ENCODE data around the gene ACOT12. TPM values are rescaled to one million over a fixed set of nuclear protein-coding genes. Genes with fewer than 3 reads are reported as not detected.

The ACOT12 gene
- total and polyA plus RNA-seq, 2 of the 13 experiments (the other 11 are each of a cell fraction or from before 2014, with no cell fraction given) = not detected

DNA sequence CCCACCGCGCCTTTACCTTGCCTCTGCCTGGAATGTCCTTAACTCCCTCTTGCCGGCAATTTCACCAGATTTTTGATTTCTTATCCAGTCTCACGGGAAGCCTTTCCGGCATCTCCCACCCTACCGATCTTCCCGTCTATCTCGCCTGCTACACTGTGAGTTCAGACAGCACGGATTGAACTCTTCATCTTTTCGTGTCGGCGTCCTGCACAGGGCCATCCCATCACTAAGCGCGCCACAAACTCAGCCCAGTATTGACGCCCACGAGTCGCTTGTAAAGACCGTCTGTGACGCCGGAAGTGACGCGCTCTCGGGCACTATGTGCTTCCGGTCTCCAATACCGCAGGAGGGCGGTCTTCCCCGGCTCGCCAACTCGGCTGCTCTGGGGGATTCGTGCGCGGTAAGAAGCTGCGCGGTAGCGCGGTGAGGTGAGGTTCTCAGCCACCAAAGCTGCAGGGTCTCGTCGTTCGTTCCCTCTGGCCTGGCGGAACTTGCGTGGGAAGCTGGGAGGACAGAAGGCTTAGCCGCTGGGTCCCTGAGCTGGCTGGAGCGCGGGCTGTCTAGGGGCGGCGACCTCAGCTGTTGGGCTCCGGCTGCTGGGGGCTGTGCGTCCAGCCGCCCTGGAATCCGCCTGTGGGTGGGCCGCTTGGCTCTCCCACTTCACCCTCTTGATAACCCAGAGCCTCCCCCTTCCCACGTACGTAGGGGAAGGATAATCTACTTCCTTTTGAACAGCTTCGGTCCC lies 92.5 kb downstream of the ACOT12 start, which contains the start of gene ZCCHC9 (continued):
- TF ChIP-seq, protein P1, sequence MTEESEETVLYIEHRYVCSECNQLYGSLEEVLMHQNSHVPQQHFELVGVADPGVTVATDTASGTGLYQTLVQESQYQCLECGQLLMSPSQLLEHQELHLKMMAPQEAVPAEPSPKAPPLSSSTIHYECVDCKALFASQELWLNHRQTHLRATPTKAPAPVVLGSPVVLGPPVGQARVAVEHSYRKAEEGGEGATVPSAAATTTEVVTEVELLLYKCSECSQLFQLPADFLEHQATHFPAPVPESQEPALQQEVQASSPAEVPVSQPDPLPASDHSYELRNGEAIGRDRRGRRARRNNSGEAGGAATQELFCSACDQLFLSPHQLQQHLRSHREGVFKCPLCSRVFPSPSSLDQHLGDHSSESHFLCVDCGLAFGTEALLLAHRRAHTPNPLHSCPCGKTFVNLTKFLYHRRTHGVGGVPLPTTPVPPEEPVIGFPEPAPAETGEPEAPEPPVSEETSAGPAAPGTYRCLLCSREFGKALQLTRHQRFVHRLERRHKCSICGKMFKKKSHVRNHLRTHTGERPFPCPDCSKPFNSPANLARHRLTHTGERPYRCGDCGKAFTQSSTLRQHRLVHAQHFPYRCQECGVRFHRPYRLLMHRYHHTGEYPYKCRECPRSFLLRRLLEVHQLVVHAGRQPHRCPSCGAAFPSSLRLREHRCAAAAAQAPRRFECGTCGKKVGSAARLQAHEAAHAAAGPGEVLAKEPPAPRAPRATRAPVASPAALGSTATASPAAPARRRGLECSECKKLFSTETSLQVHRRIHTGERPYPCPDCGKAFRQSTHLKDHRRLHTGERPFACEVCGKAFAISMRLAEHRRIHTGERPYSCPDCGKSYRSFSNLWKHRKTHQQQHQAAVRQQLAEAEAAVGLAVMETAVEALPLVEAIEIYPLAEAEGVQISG (CRISPR knock-in tag; IDR thresholded peaks at IDR 0.05) = peak; percentile 99
- TF ChIP-seq ZSCAN20 (CRISPR knock-in tag; IDR thresholded peaks at IDR 0.05; ENCODE audit: borderline replicate concordance) = 0 out of 2 replicates have a peak, but pooled peaks have one; percentile 47
- TF ChIP-seq ZBTB21 (CRISPR knock-in tag; IDR thresholded peaks at IDR 0.05) = peak; percentile 76; the same call in 1 of the 2 replicates
- TF ChIP-seq XRCC5 (optimal IDR thresholded peaks at IDR 0.05; ENCODE audit: low read length) = peak; percentile 52
- no peak for TF ChIP-seq EED (CRISPR knock-in tag; IDR thresholded peaks at IDR 0.05)
- TF ChIP-seq, protein P2, sequence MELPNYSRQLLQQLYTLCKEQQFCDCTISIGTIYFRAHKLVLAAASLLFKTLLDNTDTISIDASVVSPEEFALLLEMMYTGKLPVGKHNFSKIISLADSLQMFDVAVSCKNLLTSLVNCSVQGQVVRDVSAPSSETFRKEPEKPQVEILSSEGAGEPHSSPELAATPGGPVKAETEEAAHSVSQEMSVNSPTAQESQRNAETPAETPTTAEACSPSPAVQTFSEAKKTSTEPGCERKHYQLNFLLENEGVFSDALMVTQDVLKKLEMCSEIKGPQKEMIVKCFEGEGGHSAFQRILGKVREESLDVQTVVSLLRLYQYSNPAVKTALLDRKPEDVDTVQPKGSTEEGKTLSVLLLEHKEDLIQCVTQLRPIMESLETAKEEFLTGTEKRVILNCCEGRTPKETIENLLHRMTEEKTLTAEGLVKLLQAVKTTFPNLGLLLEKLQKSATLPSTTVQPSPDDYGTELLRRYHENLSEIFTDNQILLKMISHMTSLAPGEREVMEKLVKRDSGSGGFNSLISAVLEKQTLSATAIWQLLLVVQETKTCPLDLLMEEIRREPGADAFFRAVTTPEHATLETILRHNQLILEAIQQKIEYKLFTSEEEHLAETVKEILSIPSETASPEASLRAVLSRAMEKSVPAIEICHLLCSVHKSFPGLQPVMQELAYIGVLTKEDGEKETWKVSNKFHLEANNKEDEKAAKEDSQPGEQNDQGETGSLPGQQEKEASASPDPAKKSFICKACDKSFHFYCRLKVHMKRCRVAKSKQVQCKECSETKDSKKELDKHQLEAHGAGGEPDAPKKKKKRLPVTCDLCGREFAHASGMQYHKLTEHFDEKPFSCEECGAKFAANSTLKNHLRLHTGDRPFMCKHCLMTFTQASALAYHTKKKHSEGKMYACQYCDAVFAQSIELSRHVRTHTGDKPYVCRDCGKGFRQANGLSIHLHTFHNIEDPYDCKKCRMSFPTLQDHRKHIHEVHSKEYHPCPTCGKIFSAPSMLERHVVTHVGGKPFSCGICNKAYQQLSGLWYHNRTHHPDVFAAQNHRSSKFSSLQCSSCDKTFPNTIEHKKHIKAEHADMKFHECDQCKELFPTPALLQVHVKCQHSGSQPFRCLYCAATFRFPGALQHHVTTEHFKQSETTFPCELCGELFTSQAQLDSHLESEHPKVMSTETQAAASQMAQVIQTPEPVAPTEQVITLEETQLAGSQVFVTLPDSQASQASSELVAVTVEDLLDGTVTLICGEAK (IDR thresholded peaks at IDR 0.05) = peak; percentile 94
- TF ChIP-seq, protein P2 (CRISPR knock-in tag; IDR thresholded peaks at IDR 0.05) = peak; percentile 63
- TF ChIP-seq ZNF777 (CRISPR knock-in tag; IDR thresholded peaks at IDR 0.05) = peak; percentile 80; the same call in 1 of the 2 replicates
- no peak for TF ChIP-seq NPAS2 (CRISPR knock-in tag; IDR thresholded peaks at IDR 0.05; ENCODE audit: borderline replicate concordance)
- TF ChIP-seq, protein P3, sequence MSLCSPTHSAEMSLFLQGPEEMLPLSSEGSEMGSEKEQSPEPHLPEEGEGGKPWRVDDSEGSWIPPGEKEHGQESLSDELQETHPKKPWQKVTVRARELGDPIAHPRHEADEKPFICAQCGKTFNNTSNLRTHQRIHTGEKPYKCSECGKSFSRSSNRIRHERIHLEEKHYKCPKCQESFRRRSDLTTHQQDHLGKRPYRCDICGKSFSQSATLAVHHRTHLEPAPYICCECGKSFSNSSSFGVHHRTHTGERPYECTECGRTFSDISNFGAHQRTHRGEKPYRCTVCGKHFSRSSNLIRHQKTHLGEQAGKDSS (CRISPR knock-in tag; IDR thresholded peaks at IDR 0.05; ENCODE audit: borderline replicate concordance, low read depth) = peak; percentile 89
- TF ChIP-seq ZNF251 (CRISPR knock-in tag; IDR thresholded peaks at IDR 0.05) = no peak
- TF ChIP-seq TBP (CRISPR knock-in tag; IDR thresholded peaks at IDR 0.05) = no peak
- no peak for TF ChIP-seq ZNF234 (CRISPR knock-in tag; conservative IDR thresholded peaks at IDR 0.05)
- peak; percentile 37 for TF ChIP-seq CCAR2 (optimal IDR thresholded peaks at IDR 0.05; ENCODE audit: low read depth, low read length)
- TF ChIP-seq HOXA3 (CRISPR knock-in tag; IDR thresholded peaks at IDR 0.05) = peak; percentile 98
- TF ChIP-seq ZNF354B (CRISPR knock-in tag; IDR thresholded peaks at IDR 0.05) = no peak
- TF ChIP-seq HOXA9 (CRISPR knock-in tag; IDR thresholded peaks at IDR 0.05; ENCODE audit: borderline replicate concordance) = no peak
- TF ChIP-seq ZNF558 (CRISPR knock-in tag; IDR thresholded peaks at IDR 0.05; ENCODE audit: borderline replicate concordance) = no peak
